A673 (cell line): ENCODE results near the gene LYPLA2. TPM values are rescaled to one million over a fixed set of nuclear protein-coding genes. Genes with fewer than 3 reads are reported as not detected.
"Not testable (repeated sequence)": the region's sequence is repeated elsewhere in the genome, so short reads cannot be mapped to it uniquely, and the experiment has no call there.

Experiments
- BruUV-seq: library from RNA; stranded (reverse); fragments of 400-500 nt; replicated peaks from 2 replicates; lab custom pipeline; 2021; lab: Mats Ljungman, UMichigan
- CTCF ChIA-PET: fragments of 300-600 bp; sonication (Branson Sonifier 250); formaldehyde crosslinking; loops from one replicate; lab custom pipeline; 2022; ENCODE audit warnings: antibody characterized with exemption; lab: Charles Lee
- POLR2A ChIA-PET: fragments of 300-600 bp; sonication (Branson Sonifier 250); formaldehyde crosslinking; loops from one replicate; lab custom pipeline; 2022; ENCODE audit warnings: antibody characterized with exemption; ENCODE audit not compliant: low non-redundant PET; lab: Charles Lee
- DNase-seq: peaks from one replicate; pipeline ENCODE4 v3.0.0-alpha.2; 2015; ENCODE audit warnings: low spot score
- H3K27ac ChIP-seq: fragments of 200-600 bp; sonication (generic); 2 replicates; pipeline ENCODE4 v1.5.1; 2016; ENCODE audit warnings: mixed run types, low read depth, mild to moderate bottlenecking, mixed read lengths, antibody characterized with exemption, low read length; ENCODE audit not compliant: poor library complexity, severe bottlenecking
- H3K27me3 ChIP-seq: fragments of 200-600 bp; sonication (generic); replicated peaks from 2 replicates; pipeline ENCODE4 v1.6.1; 2017; ENCODE audit warnings: mixed run types, low read depth, mild to moderate bottlenecking, mixed read lengths, antibody characterized with exemption, low read length; ENCODE audit not compliant: insufficient read depth, poor library complexity
- H3K36me3 ChIP-seq: fragments of 200-600 bp; sonication (generic); 2 replicates; pipeline ENCODE4 v1.6.1; 2016; ENCODE audit warnings: mixed run types, mild to moderate bottlenecking, mixed read lengths, antibody characterized with exemption, low read length; ENCODE audit not compliant: insufficient read depth, poor library complexity, severe bottlenecking
- H3K4me1 ChIP-seq: fragments of 200-600 bp; sonication (generic); 2 replicates; pipeline ENCODE4 v1.6.1; 2017; ENCODE audit warnings: mixed run types, mild to moderate bottlenecking, mixed read lengths, antibody characterized with exemption, low read length; ENCODE audit not compliant: insufficient read depth, poor library complexity, severe bottlenecking
- H3K4me3 ChIP-seq: fragments of 200-600 bp; sonication (generic); 2 replicates; pipeline ENCODE4 v1.5.1; 2016; ENCODE audit warnings: low read depth, mixed run types, mild to moderate bottlenecking, mixed read lengths, low read length; ENCODE audit not compliant: poor library complexity, severe bottlenecking
- H3K9me3 ChIP-seq: fragments of 200-600 bp; sonication (generic); 2 replicates; pipeline ENCODE4 v1.6.1; 2016; ENCODE audit warnings: mixed run types, low read depth, mild to moderate bottlenecking, mixed read lengths, antibody characterized with exemption, low read length; ENCODE audit not compliant: poor library complexity, severe bottlenecking
- EZH2 ChIP-seq: fragments of 200-600 bp; sonication (generic); IDR thresholded peaks from 2 replicates; pipeline ENCODE4 v1.6.1; 2017; ENCODE audit warnings: borderline replicate concordance, low read depth, mild to moderate bottlenecking, mixed read lengths, antibody characterized with exemption, low read length; ENCODE audit not compliant: poor library complexity, severe bottlenecking
- intact Hi-C: fragments of 100-400 bp; cut with micrococcal nuclease; formaldehyde crosslinking; loops from one replicate; pipeline ENCODE4 v1.10.0; 2022; ENCODE audit not compliant: unreplicated experiment
- total RNA-seq: library from RNA; stranded (reverse); gene quantifications from 2 replicates; pipeline ENCODE4 v1.2.3, GENCODE V29; 2021
- TF ChIP-seq, protein P1 (sequence below): fragments of 300-800, 200-600 bp; sonication (generic); conservative IDR thresholded peaks from 2 replicates; pipeline ENCODE4 v1.5.1; 2017; ENCODE audit warnings: low read depth, mild to moderate bottlenecking, antibody characterized with exemption, low read length, moderate library complexity, mixed read lengths

The LYPLA2 gene
- total RNA-seq, 1 experiment from 2014 or later = 66.2 TPM

DNA sequence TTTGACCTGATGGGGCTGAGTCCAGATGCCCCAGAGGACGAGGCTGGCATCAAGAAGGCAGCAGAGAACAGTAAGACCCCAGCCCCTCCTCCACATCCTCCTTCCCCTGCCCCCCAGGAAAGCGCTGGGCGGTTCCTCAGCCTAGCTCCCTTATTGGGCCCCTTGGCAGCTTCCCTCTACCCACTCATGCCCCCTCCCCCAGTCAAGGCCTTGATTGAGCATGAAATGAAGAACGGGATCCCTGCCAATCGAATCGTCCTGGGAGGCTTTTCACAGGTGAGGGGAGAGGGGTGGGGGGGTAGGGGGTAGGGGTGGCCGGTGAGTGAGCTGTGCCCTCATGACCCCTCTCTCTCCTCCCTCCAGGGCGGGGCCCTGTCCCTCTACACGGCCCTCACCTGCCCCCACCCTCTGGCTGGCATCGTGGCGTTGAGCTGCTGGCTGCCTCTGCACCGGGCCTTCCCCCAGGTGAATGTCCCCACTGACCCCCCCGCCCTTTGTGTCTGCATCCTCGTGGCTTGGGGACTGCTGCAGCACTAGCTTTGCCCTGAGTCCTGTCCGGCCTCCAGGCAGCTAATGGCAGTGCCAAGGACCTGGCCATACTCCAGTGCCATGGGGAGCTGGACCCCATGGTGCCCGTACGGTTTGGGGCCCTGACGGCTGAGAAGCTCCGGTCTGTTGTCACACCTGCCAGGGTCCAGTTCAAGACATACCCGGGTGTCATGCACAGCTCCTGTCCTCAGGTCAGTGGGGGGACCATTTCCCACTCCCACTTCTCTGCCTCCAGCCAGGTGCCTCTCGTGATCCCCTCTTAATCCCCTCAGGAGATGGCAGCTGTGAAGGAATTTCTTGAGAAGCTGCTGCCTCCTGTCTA, 3.2 kb downstream of the LYPLA2 start:
- ChIA-PET CTCF (no interaction called here), POLR2A (no interaction called here)
- Histone ChIP-seq H3K4me3 (no peak overlapping the region), H3K27ac (peak overlapping the region; percentile 58), H3K4me1 (peaks cover 24% of the 10 kb centered on the region), H3K36me3 (peaks cover 22% of the 10 kb centered on the region), H3K9me3 (no peaks in the 10 kb centered on the region), H3K27me3 (no peaks in the 10 kb centered on the region)
- DNase-seq = no peak
- intact Hi-C loops = no loop called here
- TF ChIP-seq, protein P1, sequence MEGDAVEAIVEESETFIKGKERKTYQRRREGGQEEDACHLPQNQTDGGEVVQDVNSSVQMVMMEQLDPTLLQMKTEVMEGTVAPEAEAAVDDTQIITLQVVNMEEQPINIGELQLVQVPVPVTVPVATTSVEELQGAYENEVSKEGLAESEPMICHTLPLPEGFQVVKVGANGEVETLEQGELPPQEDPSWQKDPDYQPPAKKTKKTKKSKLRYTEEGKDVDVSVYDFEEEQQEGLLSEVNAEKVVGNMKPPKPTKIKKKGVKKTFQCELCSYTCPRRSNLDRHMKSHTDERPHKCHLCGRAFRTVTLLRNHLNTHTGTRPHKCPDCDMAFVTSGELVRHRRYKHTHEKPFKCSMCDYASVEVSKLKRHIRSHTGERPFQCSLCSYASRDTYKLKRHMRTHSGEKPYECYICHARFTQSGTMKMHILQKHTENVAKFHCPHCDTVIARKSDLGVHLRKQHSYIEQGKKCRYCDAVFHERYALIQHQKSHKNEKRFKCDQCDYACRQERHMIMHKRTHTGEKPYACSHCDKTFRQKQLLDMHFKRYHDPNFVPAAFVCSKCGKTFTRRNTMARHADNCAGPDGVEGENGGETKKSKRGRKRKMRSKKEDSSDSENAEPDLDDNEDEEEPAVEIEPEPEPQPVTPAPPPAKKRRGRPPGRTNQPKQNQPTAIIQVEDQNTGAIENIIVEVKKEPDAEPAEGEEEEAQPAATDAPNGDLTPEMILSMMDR = no peak
- no peak for TF ChIP-seq EZH2
- BruUV-seq = no TSS peak

DNA sequence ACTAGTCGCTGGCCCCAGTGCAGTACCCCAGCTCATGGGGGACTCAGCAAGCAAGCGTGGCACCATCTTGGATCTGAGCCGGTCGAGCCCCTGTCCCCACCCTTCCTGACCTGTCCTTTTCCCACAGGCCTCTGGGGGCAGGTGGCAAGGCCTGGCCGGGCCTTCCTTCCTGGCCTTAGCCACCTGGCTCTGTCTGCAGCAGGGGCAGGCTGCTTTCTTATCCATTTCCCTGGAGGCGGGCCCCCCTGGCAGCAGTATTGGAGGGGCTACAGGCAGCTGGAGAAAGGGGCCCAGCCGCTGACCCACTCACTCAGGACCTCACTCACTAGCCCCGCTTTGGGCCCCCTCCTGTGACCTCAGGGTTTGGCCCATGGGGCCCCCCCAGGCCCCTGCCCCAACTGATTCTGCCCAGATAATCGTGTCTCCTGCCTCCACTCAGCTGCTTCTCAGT, 3.8 kb downstream of the LYPLA2 start:
- POLR2A ChIA-PET, CTCF ChIA-PET: not testable (repeated sequence)
- BruUV-seq = TSS peak; percentile 12

DNA sequence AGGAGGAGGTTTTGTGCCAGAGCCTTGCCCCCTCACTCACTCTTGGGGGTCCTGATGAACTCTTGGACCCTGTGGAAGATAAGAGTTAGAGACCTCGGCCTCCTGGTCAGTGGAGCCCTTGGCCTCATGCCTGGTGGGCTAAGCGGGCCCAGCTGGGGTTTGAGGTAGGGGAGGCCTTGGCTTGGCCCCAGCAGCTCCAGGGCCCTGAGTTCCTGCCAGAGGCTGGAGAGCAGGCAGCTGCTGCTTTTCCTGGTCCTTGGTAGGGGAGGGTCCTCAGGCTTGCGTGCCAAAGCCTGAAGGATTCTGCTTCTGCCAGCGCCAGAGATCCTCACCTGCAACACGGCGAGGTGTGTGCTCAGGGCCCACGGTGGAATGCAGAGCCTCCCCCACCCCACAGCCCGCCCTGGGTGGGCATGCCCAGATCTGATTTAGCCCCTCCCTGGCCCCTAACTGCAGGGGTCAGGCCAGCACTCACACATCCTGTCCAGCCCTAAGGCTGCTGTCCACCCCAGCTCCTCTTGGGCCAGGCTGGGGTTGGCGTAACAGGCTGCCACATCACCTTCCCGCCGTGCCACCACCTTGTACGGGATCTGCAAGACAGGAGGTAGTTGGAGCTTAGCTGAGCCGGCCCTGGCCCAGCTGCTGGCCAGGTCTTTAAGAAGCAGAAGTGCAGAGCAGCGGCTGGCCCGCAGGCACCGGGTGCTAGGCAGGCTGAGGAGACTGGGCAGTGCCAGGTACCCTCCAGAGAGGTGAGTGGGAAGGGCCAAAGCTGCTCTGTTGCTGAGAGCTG, 4.9 kb downstream of the LYPLA2 start:
- intact Hi-C loops = no loop called here
- ChIA-PET CTCF (no interaction called here), POLR2A (no interaction called here)
- H3K27ac ChIP-seq = no peak overlapping the region
- peaks cover 22% of the 10 kb centered on the region for H3K36me3 ChIP-seq
- no peak overlapping the region for H3K4me3 ChIP-seq
- H3K4me1 ChIP-seq = peaks cover 26% of the 10 kb centered on the region
- no peaks in the 10 kb centered on the region for H3K9me3 ChIP-seq
- H3K27me3 ChIP-seq = no peaks in the 10 kb centered on the region
- no TSS peak for BruUV-seq
- no peak for DNase-seq
- TF ChIP-seq EZH2 = no peak
- TF ChIP-seq, protein P1 = no peak

More for the DNA sequence above, 3.8 kb downstream of the LYPLA2 start:
- H3K4me3 ChIP-seq, intact Hi-C loops, H3K9me3 ChIP-seq, H3K27me3 ChIP-seq, DNase-seq, H3K27ac ChIP-seq: not testable (repeated sequence)
- Histone ChIP-seq H3K4me1 (peaks cover 31% of the 10 kb centered on the region), H3K36me3 (peaks cover 22% of the 10 kb centered on the region)
